Measurements from ENCODE around the gene TESK1.
"Not testable (repeated sequence)": the region's sequence is repeated elsewhere in the genome, so short reads cannot be mapped to it uniquely, and the experiment has no call there.

- not testable (repeated sequence) for TF ChIP-seq CTCF (IDR thresholded peaks at IDR 0.05); ZFX (IDR thresholded peaks at IDR 0.05; ENCODE audit: borderline replicate concordance)
Observed at GRCh38 chr9:35588506-35588905, 16.6 kb upstream of the TESK1 start.

All from 22Rv1 (cell line).